ENCODE data around the gene RAB3C. TPM values are rescaled to one million over a fixed set of nuclear protein-coding genes. Genes with fewer than 3 reads are reported as not detected.

The RAB3C gene
- total RNA-seq, 1 experiment from 2014 or later: 0.24 TPM

DNA sequence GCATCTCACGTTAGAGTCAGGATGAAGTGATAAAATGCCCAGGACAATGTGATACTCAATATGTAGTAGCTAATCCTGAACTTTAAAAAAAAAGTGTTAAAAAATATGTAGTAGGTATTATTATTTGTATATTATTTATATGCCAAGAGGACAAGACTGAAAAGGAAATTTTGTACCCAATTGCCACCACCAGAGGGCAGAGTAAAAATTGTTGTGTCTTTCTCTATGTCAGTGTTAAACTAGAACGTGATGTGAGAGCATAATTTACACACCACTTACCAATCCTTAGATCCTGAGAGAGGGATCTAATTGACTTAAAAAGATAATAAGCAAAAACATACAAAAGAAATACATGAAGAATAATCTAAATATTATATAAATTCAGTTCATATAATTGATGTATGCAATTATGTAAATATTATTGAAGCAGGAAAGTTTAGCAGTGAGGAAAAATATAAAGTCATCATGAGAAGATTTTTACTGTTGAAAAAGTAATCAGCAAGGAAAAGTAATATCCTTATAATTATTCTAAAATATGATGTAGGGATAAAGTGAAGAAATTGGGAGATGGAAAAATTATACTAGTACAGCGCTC lies 288.9 kb downstream of the RAB3C start:
- in situ Hi-C loops (cut with HindIII; ENCODE audit: low pct_unique_long_range_greater_than_20kb, low sequenced_read_pairs): no loop called here
- peak; percentile 72 for DNase-seq (ENCODE audit: low read depth, low spot score)

DNA sequence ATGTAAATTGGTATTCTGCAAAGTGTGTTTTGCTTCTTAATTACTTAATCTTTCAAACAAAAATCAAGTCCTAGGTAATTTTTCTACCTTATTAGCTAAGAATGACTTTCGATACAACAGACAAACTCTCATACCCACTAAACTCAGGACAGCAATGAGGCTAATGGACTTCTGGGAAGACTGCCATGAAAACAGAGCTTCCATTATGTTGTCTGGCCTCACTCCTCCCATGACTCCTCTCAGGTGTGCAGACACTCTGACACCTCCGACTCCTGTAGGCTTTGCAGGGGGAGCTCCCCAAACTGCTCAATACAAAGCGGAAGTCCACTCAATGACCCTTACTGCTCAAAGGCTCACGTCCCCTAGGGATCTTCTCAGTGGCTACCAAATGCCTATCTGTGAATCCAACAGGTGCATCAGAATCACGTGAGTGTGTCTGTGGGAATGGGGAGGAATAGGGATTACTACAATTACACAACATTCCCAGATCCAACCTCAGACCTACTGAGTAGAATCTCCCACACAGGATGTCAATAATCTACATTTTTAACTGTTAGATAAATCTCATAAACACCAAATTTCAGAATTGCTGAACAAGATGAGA lies 289.9 kb downstream of the RAB3C start:
- in situ Hi-C loops (cut with HindIII; ENCODE audit: low pct_unique_long_range_greater_than_20kb, low sequenced_read_pairs): no loop called here
- DNase-seq (ENCODE audit: low read depth, low spot score): no peak

DNA sequence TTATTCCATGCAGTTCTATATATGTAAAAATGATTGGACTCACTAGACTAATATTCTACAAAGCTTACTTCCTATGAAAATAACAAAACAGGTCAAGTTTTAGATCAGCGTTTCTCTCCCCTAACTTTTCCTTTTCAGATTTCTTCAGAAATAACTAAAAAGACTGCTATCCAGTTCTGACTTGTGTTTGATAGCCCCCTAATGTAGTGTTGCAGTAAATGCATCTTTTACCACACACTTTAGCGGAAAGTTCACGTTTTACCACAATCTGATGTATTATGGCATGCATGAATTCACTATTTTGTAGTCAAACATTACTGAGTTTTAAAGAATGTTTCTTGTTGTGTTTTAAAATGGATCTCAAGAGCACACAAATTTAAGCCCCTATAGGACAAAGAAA lies 292.7 kb downstream of the RAB3C start:
- in situ Hi-C loops (cut with HindIII; ENCODE audit: low pct_unique_long_range_greater_than_20kb, low sequenced_read_pairs): no loop called here
- DNase-seq (ENCODE audit: low read depth, low spot score): no peak

DNA sequence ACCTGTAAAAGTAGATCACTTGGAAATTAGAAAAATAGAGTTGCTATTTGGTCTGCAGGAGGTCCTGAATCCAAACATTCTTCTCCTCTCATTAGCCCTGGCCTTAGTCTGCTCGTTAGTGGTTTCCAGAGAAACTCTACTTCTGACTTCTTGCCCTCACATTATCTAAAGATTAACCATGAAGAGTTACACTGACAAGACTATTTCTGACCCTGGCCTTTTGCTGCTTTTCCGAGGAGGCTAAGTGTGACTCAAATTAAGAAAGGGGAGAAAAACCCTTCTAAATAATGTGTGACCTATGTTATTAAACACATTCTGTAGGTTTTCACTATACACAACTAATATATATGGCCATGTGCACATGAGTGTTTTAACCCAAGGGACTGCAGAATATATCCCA lies 302.4 kb downstream of the RAB3C start:
- in situ Hi-C loops (cut with HindIII; ENCODE audit: low pct_unique_long_range_greater_than_20kb, low sequenced_read_pairs): no loop called here
- DNase-seq (ENCODE audit: low read depth, low spot score): no peak

DNA sequence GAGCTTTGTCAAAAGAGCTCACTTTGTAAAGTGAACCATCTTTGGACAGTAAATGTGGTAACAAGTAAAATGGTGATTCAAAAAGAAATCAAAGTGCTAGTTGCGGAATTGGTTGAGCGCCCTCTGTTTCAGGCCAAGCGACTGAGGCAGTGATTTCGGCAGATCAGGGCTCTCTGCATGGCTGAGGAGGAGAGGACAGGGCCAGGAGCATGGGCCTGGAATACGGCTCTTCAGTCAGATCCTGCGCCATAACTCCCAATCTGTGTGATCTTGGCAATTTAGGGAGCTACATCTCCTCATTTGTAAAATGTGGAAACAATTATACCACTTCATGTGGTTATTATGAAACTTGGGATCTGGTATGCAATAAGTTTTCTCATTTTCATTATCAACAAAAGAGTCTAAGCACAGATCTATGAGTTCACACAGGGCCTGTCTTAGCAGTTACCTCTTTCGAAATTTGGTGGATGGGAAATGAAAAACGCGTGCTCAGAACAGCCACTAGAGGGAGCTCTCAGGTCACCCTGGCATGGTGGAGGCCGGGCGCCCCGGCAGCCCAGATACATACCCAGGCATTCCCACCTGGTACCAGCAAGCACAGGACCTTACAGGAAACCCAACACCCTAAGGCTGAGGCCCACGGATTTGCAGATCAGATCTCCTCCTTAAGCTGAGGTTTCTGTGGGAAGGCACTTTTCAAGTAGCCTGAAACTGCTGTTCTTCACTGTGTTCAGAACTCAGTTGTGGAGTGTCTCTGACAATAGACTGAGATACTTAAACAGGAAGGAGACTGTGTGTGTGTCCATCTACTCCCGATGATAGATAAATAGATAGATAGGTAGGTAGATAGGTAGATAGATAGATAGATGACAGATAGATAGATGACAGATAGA lies 303.7 kb downstream of the RAB3C start:
- peak; percentile 85 for DNase-seq (ENCODE audit: low read depth, low spot score)
- in situ Hi-C loops (cut with HindIII; ENCODE audit: low pct_unique_long_range_greater_than_20kb, low sequenced_read_pairs): no loop called here

DNA sequence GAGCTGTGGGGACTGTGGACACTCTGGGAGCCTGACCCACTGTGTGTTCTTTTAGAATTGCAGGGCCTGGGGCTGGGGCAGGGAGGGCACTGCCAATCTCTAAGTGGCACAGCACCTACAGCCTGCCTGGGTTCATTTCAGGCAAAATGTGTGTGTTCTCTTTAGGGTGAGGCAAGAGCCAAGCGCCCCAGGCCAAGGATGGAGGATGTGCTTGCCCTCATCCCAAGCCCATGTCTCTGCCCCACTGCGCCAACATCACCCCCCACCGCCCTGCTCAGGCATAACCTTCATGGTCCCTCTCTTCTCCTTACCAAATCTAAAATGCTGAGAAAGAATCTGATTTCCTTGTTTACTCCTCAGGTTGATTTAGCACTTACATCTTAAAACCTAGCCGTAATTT lies 304.4 kb downstream of the RAB3C start:
- no peak for DNase-seq (ENCODE audit: low read depth, low spot score)
- in situ Hi-C loops (cut with HindIII; ENCODE audit: low pct_unique_long_range_greater_than_20kb, low sequenced_read_pairs): no loop called here

DNA sequence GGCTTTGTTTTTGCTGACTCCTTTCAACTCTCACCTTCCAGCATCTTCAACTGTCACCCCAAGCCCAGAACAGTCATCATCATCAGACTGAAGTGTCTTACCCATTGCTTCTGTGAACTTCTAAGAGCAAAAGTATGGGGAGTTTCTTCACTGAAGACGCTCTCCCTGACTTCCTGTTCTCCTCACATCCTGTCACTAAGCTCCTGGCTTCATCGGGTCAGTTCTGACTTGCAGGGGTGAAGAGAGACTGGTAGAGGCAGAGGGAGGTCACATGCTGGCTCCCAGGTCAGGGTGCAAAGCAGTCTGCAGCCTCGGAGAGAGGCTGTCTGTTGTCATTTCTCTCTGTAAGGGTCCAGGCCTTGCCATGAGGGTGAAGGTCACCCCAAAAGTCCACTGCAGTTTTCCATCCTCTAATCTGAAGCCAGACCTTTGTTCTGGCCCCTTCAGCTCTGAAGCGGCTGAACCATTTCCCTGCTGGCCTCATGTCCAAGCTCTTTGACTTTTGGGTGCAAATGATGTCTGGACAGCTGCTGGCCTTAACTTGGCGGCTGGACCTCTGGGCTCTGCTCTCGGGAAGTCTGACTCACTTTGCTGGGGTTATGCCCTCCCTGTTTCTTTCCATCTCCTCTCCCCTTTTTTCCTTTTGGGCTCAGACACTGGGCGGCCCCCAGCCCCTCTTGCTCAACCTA lies 305.0 kb downstream of the RAB3C start:
- DNase-seq (ENCODE audit: low read depth, low spot score): no peak
- in situ Hi-C loops (cut with HindIII; ENCODE audit: low pct_unique_long_range_greater_than_20kb, low sequenced_read_pairs): no loop called here

DNA sequence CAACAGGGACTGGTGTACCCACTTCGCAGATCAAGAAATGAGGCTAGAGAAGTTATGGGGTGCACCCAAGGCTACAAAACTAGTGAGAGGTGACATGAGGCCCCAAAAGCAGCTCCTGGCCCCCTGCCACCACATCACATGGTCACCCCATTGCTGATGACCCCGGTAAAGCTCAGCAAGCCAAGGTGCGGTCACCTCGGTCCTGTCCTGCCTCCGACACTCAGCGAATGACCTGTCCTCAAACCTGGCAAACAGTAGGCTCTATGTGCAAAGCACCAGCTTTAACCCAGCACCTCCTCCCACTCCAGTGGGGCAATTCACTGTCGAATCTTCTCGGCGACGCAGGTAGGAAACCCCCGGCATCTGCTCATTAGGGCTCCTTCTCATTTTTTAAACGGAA lies 307.4 kb downstream of the RAB3C start:
- in situ Hi-C loops (cut with HindIII; ENCODE audit: low pct_unique_long_range_greater_than_20kb, low sequenced_read_pairs): no loop called here
- no peak for DNase-seq (ENCODE audit: low read depth, low spot score)

DNA sequence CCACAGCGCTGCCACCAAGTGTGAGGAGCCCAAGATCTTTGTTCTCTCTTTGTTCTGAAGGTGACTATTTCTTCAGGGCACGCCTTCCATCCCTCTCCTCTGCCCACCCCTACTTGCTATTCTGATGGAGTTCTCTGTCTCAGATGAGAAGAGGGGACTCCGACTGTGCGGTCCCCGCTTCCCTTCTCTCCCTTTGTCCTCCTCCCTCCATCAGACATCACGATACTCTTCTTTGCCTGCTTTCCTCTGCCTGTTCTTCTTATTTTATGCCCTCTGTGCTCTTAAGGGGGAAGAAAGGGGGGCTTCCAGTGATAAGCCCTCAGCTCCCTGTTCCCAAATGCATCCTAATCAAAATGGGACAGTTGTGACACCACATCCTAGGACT lies 307.8 kb downstream of the RAB3C start:
- no peak for DNase-seq (ENCODE audit: low read depth, low spot score)
- in situ Hi-C loops (cut with HindIII; ENCODE audit: low pct_unique_long_range_greater_than_20kb, low sequenced_read_pairs): no loop called here

DNA sequence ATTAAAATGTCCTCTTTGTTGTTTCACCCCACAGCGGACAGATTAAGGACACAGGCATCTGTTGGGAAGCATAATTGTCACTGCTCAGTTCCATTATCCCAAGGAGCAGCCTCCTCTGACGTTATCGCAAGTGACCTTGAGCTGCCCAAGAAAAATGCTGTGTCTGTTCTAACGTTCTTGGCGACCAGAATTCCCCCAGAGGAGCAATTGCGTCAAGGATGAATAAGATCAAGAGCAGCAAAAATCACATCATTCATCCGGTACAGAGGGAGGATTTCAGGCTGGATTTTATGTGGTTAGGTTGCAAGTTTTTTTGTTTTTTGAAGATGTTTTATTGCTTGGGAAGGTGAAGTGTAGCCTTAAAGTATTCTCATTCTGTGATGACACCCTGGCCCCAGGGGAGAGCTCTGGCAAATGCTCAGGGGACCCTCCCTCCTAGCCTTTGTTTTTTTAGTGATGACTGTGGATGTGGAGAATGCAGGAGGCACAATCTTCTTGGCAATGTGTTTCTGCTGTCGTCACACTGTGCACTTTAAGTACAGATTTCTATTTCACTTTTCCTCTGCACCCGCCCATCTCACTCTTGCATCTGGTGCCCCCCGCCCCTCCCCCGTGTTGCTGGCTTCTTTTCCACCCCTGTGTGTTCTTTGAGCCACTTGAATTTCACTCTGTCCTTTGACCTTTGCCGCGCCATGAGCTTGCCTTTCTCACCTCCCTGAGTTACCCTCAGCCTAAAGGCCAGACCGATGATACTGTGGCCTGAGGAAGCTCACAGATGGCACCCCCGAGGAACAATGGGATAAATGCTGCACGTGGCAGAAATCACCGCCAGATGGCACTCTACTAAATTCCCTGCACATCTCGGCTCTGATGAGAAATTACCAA lies 308.5 kb downstream of the RAB3C start:
- in situ Hi-C loops (cut with HindIII; ENCODE audit: low pct_unique_long_range_greater_than_20kb, low sequenced_read_pairs): no loop called here
- DNase-seq (ENCODE audit: low read depth, low spot score): peak; percentile 96

DNA sequence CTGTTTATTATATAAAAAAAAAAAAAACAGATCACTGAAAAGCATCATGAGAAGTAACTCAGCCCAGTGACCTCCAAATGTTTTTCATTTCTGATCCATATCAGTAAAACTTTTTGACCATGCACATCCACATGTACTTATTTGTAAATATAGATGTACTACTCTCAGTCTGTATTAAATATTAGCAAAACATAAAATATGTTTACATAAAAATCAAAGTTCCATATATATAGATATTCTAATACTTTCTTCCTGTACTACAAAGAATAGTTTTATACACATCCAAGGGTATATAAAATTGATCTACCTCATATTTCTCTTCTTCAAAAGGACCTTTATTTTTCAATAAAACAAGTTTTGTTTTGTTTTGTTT lies 309.1 kb downstream of the RAB3C start:
- in situ Hi-C loops (cut with HindIII; ENCODE audit: low pct_unique_long_range_greater_than_20kb, low sequenced_read_pairs): no loop called here
- DNase-seq (ENCODE audit: low read depth, low spot score): no peak

DNA sequence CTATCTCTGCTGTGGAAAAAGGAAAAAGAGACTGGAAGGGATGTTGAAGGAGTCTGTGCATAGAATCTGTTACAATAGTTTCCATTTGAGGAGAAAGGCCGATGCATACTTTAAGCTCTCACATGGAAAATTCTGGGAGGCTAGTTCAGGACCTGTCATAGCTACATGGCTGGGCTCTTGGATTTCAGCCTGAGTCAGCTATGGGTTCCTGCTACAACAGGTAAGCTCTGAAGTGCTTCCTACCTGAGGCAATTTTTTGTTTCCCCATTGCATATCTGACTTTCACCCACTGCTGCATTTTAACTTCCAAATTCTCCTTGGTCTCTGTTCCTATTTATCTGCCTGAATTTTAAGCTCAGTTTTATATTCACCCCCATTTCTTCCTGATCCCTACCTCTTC lies 310.7 kb downstream of the RAB3C start:
- DNase-seq (ENCODE audit: low read depth, low spot score): no peak
- in situ Hi-C loops (cut with HindIII; ENCODE audit: low pct_unique_long_range_greater_than_20kb, low sequenced_read_pairs): no loop called here

DNA sequence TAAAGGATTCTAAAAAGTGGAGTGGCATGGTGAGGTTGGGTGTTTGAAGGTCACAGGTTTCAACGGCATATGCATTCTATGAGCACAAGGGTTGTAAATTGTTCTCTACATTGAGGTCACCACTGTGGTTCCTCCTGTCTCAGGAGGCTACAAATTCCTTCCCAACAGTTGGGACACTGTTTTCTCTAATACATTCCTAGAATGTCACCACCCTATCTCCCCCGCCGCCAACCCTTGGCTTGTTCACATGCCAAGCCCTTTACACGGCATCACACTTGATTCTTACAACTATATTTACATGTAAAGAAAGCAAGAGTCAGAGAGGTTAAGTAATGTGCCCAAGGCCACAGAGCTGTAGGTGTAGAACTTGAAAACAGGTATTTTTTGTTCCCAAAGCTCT lies 315.1 kb downstream of the RAB3C start:
- in situ Hi-C loops (cut with HindIII; ENCODE audit: low pct_unique_long_range_greater_than_20kb, low sequenced_read_pairs): no loop called here

DNA sequence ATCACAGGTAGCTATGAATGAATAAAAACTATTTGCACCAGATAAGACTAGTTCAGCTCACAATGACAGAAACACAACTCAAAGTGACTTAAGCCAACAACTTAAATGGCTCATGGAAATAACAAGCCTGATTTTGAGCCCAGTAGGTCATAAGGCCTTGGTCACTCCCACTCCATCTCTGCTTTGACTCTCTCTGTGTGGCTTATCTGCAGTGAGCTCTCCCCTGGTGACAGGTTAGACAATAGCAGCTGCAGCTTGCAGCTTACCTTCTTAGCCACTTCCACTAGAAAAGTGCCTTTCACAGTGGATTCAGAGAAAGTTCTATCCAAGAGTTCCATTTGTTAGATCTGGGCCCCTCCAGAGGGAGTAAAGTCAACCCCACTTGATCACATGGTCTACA lies 315.7 kb downstream of the RAB3C start:
- peak; percentile 23 for DNase-seq (ENCODE audit: low read depth, low spot score)
- in situ Hi-C loops (cut with HindIII; ENCODE audit: low pct_unique_long_range_greater_than_20kb, low sequenced_read_pairs): no loop called here

More for the DNA sequence above, 315.1 kb downstream of the RAB3C start:
- DNase-seq (ENCODE audit: low read depth, low spot score): peak; percentile 81

DNA sequence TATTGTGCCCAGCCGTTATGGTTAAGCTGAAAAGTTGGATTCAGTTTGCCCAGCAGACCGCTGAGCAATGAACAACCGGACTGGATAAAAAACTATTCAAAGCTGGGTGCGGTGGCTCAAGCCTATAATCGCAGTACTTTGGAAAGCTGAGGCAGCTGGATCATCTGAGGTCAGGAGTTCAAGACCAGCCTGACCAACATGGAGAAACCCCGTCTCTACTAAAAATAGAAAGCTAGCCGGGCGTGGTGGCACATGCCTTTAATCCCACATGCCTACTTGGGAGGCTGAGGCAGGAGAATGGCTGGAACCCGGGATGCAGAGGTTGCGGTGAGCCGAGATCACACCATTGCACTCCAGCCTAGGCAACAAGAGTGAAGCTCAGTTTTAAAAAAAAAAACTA lies 318.4 kb downstream of the RAB3C start:
- in situ Hi-C loops (cut with HindIII; ENCODE audit: low pct_unique_long_range_greater_than_20kb, low sequenced_read_pairs): no loop called here
- DNase-seq (ENCODE audit: low read depth, low spot score): no peak

DNA sequence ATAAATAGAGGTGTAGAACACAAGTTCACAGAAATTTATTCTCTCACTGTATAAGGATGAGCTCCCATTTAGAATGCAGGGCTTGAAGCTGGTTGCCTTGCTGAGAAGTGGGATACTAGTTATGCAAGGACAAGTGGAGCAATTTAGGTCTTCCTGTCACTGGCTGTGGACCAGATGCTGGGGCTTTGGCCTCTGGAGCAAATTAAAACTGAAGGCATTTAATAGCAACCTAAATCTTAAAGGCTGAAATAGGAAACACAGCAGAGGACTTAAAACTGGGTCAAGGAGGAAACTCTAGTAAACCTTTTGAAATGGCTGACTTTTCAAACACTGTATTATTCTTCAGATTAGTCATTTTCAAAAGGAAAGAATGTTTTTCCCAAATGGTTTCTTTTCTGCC lies 319.4 kb downstream of the RAB3C start:
- in situ Hi-C loops (cut with HindIII; ENCODE audit: low pct_unique_long_range_greater_than_20kb, low sequenced_read_pairs): no loop called here
- no peak for DNase-seq (ENCODE audit: low read depth, low spot score)

DNA sequence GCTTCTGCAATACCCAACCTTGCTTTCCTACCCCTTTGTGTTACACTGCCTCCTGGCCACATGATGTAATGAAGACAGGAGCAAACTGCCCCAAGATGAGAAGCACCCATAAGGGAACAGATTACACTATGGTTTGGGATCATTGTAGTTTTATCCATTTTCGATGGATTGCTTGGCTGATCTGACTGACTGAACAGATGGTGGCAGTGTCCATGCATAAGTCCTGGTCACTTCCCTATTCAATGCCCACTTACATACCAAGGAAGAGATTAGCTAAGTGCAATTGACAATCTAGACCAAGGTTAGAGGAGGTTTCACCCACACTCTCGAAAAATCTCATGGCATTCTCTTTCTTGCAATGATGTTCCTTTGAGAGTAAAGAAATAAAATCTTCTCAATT lies 319.9 kb downstream of the RAB3C start:
- in situ Hi-C loops (cut with HindIII; ENCODE audit: low pct_unique_long_range_greater_than_20kb, low sequenced_read_pairs): no loop called here
- DNase-seq (ENCODE audit: low read depth, low spot score): peak; percentile 50

DNA sequence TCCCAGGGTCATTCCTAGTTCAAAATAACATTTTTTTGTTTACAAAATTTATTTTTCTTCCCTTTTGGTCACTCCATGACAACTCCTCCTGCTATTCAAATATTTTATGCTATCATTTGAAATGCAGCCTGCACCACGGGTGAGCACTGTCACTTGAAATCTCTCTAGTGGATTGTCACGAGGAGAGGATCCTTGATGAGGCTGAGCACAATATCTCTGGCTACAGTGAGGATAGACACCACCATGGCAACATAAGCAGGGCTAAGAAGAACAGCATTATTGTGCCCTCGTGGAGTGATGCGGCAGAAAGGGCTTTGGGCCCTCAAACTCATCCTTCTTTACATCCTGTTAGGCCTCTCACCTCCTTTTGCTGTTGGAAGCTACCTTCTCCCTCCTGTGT lies 321.9 kb downstream of the RAB3C start:
- DNase-seq (ENCODE audit: low read depth, low spot score): no peak
- in situ Hi-C loops (cut with HindIII; ENCODE audit: low pct_unique_long_range_greater_than_20kb, low sequenced_read_pairs): no loop called here

Data from SK-MEL-5 (cell line).